COR-L47 (cell line): ENCODE results near the gene PSMG4.
A peak's percentile ranks its signal among the peaks of the same experiment; 100 is the strongest.

ENCODE experiments used
- DNase-seq: peaks from one replicate; lab custom pipeline; 2025; lab: John Stamatoyannopoulos, UW

Gene PSMG4

DNA sequence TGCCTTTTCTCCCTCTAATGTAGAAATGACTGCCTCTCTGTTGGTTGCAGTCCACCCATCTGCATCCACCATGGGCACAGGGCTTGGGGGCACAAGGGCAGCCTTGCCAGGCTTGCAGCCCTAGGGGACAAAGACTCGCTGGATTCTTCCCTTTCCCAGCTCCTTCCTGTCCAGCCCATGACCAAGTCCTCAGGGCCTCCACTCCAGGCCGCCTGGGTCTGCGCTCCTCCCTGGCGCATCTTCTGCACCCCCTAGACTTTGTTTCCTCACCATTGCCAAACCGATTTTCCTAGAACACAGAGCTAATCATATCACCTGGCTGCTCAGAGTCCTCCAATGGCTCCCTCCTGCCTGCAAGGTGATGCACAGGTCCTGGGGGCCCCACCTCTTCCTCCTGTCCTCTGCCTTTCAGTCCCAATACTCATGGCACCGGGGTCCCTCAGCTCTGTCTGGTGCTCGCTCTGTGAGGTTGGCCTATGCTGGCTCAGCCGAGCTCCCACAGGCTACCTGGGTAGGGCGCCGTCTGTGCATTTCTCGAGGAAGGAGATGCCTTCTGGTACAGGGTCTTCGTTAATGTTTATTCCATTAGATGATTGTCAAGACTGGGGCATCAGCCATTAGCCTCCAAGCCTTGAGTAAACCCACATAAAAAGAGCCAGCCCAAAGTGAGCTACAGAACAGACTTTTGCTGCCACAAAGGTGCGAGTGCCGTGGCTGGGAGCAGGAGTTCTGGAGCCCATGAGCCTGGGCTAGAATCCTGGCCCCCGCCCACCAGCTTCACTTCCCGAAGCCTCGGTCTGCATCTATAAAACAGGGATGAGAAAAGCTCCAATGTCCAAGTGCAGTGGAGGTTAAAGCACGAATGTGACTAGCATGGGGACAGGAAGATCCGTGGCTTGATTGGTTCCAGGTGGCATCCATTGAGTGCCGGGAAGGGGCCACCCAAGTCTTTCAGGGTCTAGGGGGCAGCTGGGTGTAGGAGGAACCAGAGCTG, 17.7 kb downstream of the PSMG4 start:
- DNase-seq = no peak

DNA sequence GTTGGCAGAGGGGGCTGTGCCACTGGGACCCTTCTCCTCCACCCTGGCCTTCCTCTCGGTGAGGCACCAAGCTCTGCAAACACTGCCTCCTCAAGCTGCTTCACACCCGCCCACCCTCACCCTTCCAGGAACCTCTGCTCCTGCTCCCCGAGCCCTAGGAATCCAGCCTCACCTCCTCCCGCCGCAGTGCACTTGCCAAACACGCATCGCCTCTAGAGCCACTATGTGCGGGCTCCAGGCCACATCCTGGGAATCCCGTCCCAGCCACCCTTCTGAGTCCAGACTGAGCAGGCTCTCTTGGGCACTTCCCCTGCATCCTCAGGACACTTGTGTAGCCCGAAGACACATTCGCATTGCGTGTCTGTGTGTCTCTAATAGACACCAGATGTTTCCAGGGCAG, 18.5 kb downstream of the PSMG4 start:
- no peak for DNase-seq

DNA sequence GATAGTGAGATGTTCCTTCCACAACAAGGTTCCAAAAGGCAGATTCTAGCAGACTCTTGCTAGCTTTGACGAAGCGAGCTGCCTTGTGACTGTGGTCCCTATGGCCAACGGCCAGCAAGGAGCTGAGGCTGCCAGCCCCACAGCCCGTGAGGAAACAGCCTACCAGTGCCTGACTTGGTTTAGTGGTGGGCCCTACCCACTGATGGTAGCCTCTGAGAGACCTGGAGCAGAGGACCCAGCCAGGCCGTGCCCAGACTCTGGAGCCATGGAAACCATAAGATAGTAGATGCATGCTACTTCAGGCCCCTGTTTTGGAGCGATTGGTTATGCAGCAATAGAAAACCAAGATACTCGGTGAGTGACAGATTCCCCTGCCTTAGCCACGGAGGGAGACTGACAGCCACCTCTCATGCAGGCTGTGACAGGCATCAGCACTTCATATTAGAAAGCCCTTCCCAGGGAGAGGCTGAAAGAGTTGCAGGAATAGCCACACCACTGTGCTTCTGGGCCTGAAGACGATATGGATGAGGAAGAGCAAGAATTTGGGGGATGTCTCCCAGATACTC, 19.2 kb downstream of the PSMG4 start:
- no peak for DNase-seq

DNA sequence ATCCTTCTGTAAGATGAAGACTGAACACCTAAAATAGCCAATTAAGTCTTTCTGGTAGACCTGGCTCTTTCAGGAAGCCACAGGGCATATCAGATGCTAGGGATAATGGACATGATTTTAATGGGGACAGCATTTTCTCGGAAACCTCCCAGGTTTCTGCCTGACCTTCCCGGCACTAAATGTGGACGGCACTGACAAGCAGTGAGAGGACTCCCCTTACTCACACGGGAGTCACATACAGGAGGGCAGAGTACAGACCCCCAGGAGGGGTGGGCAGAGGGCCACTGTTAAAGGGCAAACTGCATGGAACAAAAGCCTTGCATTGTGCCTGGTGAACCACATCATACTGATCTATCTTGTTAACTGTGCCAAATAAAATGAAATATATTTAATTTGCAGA, 19.9 kb downstream of the PSMG4 start:
- DNase-seq = no peak

DNA sequence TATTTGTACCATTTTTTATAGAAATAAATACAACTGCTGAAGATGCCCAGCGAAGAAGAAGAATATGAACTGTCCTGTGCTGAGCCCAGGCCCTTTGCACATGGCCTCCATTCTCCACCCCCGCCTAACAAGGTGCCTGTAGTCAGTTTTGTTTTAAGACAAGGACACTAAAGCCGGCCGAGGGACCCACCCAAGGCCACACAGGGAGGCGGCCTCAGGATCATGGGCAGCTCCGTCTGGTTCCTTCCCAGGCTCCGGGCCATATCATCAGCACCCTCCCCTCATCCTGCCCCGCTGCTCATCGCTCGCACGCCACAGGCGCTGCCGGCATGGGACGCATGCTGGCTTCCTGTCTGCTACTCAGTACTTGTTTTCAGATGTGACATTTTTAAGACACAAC, 21.3 kb downstream of the PSMG4 start:
- no peak for DNase-seq

DNA sequence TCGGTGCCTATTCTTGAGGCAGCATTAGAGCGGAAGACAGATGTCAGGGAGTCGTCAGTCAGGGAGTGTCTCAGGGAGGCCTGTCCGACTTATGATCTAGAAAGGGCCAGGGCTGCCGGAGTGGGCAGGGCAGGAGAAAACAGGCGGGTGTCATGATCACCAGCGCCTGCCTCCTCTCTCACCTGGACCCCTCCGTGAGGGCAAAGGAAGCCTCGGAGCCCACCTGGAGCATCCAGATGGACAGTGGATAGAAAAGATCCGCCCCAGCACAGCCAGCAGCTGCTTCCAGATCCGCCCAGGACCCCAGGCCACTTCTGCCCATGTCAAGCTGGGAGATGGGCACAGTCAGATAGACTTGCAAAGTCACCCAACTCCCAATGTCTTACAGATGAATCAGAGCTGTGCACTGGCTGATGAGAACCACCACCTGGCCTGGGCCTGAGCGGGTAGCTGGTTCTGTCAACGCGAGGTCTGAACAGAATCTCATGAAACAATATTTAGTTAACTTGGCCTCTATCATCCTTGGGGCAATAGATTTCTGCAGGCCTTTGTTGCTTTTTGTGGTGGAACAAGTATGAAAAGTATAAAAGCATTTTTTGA, 22.2 kb downstream of the PSMG4 start:
- DNase-seq = no peak

DNA sequence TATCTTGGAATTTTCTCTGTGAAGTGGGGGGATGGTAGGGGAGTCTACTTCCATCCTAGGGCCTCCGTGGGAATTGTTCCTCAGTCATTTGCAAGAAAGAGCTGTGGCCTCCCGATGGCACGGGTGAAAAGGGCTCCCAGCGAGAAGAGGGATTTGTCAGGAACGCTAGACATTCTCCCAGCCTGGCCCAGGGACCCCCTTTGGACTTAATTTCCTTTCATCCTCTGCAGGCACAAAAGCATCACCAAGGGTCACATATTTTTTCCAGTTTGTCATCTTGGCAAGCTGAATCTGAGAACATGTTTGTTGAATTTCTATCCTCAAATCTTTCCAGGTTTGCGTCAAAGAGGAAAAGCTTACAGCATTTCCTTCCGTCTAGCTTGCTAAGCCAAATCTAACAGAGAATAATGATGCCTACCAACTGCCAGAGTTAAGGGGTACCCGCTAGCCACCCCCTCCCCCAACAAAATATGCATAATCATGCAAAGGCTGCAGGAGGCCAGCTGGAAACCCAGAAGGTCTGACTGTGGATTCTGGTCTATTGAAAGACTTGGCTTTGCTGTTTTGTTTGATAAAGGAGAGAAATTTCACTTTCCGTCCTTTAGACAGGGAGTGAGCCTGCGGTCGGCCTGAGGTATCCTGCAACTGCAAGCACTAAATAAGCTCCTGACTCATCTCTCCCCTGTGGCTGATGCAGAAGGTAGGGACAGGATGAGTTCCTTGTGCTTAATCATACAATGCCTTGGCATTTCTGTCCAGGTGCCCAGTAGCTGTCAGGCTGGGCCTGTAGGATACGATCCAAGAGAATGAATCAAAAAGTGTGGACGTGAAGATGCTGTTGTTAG, 23.1 kb downstream of the PSMG4 start:
- no peak for DNase-seq

DNA sequence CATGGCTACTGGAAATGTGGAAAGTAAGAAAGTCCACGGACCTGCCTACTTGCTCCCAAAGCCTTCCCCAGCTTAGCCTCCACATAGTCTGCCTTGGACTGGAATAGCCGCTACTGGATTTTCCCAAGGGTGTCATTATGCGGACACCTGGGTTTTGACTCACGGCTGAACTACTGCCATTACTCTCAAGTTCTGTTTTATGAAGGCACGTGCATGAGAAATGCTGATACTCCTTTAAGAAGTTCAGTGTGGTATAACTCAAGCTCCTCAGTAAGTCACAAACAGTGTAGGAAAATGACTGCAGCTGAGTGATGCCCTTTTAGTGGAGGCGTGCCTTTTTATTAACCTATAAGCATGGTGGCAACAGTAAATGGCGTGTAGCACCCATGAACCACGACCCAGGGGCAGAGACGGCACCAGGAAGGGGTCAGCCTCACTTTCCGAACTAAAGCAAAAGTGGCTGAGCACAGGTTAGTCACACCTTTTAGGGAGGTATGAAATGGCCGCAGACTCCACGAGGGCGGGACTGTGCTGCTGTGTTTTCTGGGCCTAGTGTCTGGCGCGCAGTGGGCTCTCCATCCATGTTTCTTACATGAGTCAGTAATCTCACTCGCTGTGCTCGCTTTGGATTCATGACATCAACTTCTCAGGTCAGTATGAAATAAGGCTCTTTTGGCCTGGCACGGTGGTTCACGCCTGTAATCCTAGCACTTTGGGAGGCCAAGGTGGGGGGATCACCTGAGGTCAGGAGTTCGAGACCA, 23.9 kb downstream of the PSMG4 start:
- DNase-seq = no peak

DNA sequence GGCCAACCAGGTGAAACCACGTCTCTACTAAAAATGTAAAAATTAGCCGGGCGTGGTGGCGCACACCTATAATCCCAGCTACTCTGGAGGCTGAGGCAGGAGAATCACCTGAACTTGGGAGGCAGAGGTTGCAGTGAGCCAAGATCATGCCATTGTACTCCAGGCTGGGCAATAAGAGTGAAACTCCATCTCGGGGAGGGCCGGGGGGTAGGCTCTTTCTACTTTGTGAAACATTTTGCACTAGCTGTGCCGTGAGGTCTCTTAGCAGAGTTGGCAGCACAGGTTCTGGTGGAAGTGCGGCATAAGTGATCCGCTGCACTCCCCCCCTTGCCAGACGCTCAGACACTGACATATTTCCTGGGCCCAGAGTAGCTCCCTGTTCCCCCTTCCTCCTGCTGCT, 24.5 kb downstream of the PSMG4 start:
- DNase-seq = no peak

DNA sequence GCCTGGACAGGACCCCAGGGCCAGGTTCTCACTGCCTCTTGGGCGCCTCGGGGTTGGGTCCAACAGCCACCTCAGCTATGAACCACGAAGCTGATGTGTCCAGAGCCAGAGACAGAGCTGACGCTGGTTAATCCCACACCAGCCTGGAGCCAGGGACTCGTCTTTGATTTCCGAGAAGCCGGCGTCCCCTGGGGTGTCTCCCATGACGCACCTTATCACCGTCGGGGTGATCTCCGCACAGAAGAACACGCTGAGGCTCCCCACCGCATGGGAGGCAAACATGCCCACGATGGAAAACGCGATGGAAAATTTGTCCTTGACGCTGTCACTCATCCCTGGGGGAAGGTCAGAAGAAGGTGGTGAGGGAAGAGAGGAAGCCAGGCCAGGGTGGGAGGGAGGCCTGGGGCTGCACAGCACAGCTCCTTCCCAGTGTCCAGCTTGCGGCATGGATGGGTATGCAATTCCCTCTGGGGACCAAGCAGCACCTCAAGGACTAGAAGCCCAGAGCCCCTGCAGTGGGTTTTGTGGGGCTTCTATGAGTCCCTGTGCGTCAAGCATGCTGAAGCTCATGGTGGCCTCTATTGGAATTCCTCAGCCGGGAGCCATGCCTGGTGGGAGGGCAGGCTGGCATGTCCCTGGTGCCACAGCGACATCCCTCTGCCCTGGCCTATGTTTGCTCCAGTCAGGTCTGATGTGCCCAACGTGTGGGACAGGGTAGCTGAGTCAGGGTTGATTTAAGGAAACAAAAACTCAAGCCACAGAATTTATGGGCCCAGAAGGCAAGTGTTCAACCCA, 25.1 kb downstream of the PSMG4 start:
- no peak for DNase-seq

DNA sequence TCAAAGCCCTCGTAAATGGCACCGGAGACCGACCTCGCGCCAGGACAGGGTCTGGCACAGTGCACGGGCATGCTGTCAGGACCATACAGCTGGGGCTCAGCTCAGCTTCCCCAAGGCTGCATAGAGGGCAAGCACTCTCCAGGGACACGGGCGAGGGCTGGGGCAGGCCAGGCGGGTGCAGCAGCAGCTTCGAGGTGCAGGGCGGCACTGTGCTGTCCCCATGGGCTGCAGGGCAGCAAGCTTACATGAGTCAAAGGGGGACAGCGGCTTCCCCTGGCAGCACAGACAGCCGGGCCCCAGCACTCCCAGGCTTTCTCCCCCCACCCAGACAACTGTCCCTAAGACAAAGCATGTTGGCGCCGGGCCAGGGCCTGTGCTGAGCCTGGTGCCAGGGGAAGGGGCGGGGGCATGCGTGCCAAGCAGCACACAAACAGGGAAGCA, 25.7 kb downstream of the PSMG4 start:
- peak; percentile 95 for DNase-seq

DNA sequence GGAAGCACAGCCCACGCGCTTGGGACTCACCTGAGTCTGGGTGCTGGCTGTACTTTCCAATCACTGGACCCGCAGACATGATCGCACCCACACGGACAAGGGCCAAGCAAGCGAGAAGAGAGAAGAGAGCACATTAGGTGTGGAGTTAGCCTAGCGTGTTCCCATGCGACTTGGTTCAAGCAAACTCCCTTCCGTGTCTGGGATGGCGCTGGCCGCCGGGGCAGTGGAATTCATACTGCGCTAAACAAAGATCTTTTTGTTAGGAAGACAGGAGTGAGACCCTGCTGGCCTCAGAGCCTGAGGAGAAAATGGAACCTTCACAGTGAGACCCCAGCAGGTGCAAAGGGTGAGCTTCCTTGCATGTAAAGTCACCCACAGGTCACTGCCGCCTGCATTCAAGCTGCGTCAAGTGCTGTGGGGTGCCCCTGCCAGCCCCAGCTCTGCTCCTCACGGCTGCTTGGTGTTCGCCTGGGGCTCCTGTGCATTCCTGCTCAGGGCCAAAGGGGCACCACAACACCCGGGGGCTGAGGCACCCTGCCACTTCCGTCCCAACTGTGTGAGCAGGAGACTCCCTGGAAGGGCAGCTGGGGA, 26.4 kb downstream of the PSMG4 start:
- no peak for DNase-seq

DNA sequence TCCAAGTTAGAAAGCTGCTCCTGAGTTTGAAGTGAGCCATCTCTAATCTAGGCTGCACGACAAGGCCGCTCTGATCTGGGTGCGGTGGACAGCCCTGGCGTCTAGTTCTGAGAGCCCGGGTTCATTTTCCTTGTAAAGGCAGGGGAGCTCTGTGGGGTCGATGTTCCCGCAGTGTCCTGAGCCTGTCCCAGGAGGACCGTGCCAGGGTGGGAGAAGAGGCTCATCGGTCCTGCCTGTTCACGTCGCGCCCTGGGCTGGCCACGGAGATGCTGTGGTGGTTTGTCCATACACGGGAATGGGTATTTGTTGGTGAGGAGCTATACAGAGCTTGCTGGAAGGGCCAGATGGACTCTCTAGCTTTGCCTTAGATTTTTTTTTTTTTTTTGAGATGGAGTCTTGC, 27.0 kb downstream of the PSMG4 start:
- DNase-seq = no peak

DNA sequence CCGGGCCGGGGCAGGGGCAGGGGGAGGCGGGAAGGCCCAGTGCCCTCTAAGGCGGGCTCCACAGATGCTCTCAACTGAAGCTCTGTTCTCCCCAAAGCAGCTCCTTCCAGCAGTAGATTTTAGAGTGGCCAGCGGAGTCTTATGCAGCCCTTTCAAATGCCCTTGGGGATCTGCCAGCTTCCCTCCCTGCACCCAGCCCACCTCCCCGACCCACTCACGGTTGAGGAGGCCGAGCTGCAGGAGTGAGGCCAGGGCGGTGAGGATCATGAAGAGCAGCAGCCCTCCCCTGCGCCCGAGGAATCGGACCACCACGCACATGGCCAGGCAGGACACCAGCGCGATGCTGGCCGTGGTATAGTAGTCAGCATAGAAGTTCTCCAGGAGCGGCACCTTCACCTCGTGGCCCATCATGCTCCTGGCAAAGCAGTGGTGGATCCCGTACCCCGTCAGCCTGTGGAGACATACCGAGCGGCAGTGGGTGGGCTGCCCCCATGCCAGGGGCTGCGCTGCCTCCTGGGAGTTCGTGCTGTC, 28.0 kb downstream of the PSMG4 start:
- DNase-seq = no peak

DNA sequence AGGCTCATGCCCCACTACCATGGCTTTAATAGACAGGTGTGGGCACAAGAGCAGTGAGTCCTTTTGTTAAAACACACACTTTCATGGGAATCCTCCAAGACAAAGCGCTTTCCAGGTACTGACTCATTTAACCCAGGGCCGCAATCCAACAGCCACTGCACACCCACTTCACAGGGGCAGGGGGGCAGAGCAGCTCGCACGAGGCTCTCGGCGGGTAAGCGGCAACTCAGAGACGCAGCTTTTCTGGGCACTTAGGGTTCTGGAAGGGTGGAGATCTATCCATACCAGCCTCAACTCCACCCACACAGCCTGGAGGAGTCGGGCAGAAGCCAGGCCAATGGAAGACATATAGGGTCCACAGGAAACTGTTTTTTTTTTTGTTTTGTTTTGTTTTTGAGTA, 28.6 kb downstream of the PSMG4 start:
- DNase-seq = no peak

DNA sequence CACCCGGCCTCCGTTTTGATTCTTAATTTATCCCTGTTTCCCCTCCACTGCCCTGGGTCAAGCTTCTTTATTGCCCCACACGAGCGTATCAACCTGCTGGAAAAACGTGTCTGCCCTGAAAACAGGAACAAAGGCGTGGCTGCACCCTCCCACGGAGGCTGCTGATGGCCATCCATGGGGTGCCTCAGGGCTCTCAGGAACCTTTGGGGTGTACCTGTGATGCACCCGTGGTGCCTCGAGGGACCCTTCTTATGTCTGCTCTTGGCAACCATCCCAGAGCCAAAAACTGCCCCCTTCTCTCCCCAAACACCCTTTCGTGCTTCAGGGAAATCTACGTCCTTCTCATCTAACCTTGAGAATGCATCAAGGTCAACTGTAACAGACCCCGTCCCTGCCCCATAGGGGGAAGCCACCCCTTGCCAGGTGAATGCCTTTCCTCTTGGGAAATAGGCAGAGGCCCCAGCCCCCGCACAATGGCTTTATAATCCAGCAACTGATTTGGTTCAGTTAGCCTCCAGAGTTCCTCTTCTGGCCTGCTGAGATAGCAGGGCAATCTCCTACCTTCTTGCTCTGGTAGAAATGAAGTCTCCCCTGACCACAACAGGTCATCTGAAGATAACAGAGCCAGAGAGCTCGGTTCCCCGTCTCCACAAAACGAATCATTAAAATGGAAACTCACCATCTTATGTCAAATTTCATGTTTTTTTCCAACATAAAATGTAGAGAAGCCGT, 29.4 kb downstream of the PSMG4 start:
- no peak for DNase-seq

DNA sequence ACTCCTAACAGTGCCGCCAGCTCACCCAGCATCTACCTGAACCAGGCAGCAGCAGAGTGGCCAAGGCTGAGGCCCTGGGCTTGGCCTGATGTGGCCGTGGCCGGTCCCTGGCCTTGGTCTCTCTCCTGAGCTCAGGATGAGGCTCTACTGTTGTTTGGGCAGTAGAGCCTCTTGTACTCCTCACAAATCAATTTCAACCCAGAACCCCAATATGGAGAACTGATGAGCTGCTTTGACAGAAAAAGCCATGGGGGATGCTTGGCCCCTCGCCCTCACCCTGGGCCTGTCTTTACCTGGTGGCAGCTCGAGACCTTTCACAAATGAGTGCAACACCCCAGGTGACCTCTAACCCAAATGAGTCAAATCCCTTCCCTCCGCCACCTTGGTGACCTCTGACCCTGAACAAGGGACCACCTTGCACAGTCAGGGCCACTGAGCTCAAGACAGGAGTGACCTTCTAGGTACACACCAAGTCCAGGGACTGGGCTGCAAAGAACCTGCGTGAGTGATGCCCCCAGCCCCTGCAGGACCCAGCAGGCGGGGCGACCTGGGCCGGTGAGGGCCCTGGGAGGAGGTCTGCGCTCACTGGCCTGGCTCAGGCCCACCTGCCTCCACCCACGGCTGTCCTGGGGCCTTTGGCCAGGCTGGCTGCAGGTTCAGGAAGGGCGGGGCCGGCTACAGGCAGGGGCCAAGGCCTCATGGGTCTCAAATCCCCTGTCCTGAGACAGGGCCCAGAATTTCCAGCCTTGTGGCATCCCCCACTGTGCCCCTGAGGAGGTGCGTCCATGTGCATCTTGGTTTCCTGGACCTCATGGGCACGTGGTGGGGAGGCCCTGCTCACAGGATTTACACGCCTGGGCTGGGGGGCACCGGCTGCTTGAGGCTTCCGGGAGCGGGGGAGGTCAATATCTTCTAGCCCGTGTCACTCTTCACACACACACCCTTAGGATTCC, 30.2 kb downstream of the PSMG4 start:
- no peak for DNase-seq

DNA sequence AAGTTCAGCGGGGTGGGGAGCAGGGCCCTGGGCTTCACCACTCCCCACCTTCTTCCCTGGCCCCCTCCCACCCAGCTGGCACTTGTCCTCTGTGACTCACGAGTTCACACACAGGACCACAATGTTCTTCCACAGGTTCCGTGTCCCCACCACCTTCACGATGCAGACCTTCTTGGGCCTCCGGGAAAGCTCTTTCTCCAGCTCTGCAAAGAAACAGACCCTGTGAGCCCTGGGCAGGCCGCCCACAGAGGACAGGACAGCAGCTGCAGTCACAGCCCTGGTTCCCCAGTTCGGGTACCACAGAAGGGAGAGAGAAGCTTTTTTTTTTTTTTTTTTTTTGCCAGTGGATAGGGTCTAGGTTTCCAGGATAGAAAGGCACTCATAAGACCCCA, 30.9 kb downstream of the PSMG4 start:
- no peak for DNase-seq
